ENCODE data around the gene LHB.
"Not testable (repeated sequence)": the region's sequence is repeated elsewhere in the genome, so short reads cannot be mapped to it uniquely, and the experiment has no call there.

DNA sequence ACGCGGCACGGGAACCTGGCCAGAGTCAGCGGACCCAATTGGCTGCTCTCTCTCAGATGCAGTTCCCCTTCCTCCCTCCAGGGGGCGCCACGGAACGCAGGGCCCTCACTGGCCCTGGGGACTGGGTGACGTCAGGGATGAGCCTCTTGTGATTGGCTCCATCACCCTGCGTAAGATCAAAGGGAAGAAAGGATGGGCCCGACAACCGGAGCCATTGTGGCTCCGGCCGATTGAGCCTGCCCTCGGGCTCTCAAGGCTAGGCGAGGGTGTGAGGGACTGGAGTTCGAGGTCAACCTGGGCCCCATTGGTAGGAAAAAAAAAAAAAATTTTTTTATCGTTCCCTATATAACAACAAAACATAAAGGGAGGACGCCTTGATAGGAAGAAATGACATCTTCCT is 19.9 kb upstream of the LHB start, which contains the start of gene CGB1:
- TF ChIP-seq, protein P1, sequence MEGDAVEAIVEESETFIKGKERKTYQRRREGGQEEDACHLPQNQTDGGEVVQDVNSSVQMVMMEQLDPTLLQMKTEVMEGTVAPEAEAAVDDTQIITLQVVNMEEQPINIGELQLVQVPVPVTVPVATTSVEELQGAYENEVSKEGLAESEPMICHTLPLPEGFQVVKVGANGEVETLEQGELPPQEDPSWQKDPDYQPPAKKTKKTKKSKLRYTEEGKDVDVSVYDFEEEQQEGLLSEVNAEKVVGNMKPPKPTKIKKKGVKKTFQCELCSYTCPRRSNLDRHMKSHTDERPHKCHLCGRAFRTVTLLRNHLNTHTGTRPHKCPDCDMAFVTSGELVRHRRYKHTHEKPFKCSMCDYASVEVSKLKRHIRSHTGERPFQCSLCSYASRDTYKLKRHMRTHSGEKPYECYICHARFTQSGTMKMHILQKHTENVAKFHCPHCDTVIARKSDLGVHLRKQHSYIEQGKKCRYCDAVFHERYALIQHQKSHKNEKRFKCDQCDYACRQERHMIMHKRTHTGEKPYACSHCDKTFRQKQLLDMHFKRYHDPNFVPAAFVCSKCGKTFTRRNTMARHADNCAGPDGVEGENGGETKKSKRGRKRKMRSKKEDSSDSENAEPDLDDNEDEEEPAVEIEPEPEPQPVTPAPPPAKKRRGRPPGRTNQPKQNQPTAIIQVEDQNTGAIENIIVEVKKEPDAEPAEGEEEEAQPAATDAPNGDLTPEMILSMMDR (conservative IDR thresholded peaks at IDR 0.05) = peak; percentile 99
- not testable (repeated sequence) for TF ChIP-seq EZH2 (IDR thresholded peaks at IDR 0.05; ENCODE audit: low read depth)

Data from PC-9 (cell line).